AG04450 (cell line): ENCODE results near the gene MICAL3. TPM values are rescaled to one million over a fixed set of nuclear protein-coding genes. Genes with fewer than 3 reads are reported as not detected.

Experiments
- CTCF ChIA-PET: fragments of 300-600, 350-600 bp; formaldehyde crosslinking; extraction: SDS; loops from one replicate; lab custom pipeline; 2022; ENCODE audit warnings: antibody characterized with exemption, inconsistent platforms; lab: Charles Lee
- POLR2A ChIA-PET: fragments of 350-600 bp; formaldehyde crosslinking; extraction: SDS; loops from one replicate; lab custom pipeline; 2021; ENCODE audit warnings: antibody characterized with exemption, inconsistent platforms; lab: Yijun Ruan, JAX
- DNase-seq: peaks from one replicate; pipeline ENCODE4 v3.0.0-alpha.2; 2011; ENCODE audit warnings: low read depth, low spot score
- H3K27ac ChIP-seq: one replicate; pipeline ENCODE4 v1.5.1; 2012; ENCODE audit warnings: low read depth, low read length, control low read depth
- H3K27me3 ChIP-seq: one replicate; pipeline ENCODE4 v1.6.0; 2012; ENCODE audit warnings: low read length; ENCODE audit not compliant: control insufficient read depth, insufficient read depth
- H3K4me3 ChIP-seq: 2 replicates; pipeline ENCODE4 v1.5.1; 2011; ENCODE audit warnings: mild to moderate bottlenecking, low read depth, low read length, control low read depth
- H3K9me3 ChIP-seq: 2 replicates; pipeline ENCODE4 v1.5.1; 2012; ENCODE audit warnings: low read length; ENCODE audit not compliant: control insufficient read depth, insufficient read depth
- polyA plus RNA-seq: library from polyadenylated mRNA; depleted of rRNA; stranded (reverse); fragments of >200 nt; gene quantifications from 2 replicates; pipeline ENCODE4 v1.2.3, GENCODE V29; 2011
- TF ChIP-seq, protein P1 (sequence below): IDR thresholded peaks from 2 replicates; pipeline ENCODE4 v1.5.1; 2011; ENCODE audit warnings: low read depth, low read length, control low read depth, inconsistent platforms

Gene MICAL3
- polyA plus RNA-seq, 1 experiment, result 17.8 TPM

DNA sequence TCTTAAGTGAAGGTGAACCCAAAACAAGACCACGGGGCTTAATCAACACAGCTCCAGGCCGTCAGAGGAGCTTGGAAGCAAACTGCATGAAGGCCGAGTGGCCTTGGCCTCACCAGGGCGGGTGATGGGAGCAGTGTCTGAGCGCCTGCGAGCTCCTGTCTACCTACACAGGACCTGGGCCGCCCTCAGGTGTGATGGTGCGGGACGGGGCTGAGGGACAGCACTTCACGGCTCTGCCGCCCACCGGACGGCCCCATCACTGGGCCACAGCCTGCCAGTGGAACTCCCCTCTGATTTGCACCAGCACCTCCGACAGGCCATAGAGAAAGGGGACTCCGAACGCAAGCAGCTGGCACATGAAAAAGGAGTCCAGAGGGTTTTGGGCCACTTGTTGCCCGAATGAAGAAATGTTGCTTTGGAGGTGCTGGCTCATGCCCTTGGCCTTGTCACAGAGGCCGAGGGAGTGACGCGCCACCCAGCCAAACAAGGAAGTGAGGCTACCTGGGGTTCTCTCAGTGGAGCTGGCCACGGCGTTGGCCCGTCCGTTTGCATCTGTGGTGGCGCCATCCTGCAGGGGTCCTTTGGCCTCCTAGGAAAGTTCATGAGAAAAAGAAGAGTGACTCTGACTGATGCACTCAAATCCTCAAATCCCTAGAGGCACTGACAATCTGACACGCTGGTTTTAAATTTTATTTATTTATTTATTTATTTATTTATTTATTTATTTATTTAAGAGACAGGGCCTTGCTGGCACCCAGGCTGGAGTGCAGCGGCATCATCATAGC, 159.8 kb downstream of the MICAL3 start:
- TF ChIP-seq, protein P1, sequence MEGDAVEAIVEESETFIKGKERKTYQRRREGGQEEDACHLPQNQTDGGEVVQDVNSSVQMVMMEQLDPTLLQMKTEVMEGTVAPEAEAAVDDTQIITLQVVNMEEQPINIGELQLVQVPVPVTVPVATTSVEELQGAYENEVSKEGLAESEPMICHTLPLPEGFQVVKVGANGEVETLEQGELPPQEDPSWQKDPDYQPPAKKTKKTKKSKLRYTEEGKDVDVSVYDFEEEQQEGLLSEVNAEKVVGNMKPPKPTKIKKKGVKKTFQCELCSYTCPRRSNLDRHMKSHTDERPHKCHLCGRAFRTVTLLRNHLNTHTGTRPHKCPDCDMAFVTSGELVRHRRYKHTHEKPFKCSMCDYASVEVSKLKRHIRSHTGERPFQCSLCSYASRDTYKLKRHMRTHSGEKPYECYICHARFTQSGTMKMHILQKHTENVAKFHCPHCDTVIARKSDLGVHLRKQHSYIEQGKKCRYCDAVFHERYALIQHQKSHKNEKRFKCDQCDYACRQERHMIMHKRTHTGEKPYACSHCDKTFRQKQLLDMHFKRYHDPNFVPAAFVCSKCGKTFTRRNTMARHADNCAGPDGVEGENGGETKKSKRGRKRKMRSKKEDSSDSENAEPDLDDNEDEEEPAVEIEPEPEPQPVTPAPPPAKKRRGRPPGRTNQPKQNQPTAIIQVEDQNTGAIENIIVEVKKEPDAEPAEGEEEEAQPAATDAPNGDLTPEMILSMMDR, result no peak
- no peak for DNase-seq
- H3K4me3 ChIP-seq, result no peak overlapping the region
- H3K27ac ChIP-seq, result no peak overlapping the region
- H3K27me3 ChIP-seq, result no peaks in the 10 kb centered on the region
- ChIA-PET POLR2A (no interaction called here), CTCF (no interaction called here)
- no peaks in the 10 kb centered on the region for H3K9me3 ChIP-seq

DNA sequence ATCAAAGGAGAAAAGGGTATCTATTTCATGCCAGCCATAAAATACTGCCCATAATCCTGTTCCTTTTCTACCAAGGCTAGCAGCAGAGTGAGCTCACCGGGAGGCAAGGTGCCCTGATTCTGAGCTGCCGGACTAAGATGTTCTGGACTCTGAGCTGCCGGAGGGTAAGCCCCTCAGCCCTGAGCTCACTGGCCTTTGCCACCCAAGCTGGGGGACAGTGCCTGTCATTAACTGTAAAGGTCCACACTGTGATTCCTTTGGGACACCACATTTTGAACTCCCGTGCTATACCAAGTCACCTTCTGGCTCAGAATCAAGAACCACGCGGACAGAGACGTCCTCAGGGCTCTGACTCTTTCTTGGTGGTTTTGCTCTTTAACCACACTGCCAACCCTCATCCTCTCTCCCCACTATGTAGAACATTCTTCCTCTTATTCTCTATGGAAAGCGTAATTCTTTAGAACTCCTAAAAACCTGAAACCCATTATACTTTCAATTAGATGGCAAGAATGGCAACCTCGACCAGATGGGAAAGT, 161.6 kb downstream of the MICAL3 start:
- Histone ChIP-seq H3K9me3 (no peaks in the 10 kb centered on the region), H3K27ac (no peak overlapping the region), H3K4me3 (no peak overlapping the region), H3K27me3 (no peaks in the 10 kb centered on the region)
- CTCF ChIA-PET, result interaction anchor here (1.1 kb wide), 1 partner anchor 213 kb away, joined by 5 read pairs; no protein-coding TSS in a partner anchor
- POLR2A ChIA-PET, result interaction anchor here (1.0 kb wide), 1 partner anchor 13 kb away, joined by 13 read pairs; no protein-coding TSS in a partner anchor
- TF ChIP-seq, protein P1, result no peak
- no peak for DNase-seq

DNA sequence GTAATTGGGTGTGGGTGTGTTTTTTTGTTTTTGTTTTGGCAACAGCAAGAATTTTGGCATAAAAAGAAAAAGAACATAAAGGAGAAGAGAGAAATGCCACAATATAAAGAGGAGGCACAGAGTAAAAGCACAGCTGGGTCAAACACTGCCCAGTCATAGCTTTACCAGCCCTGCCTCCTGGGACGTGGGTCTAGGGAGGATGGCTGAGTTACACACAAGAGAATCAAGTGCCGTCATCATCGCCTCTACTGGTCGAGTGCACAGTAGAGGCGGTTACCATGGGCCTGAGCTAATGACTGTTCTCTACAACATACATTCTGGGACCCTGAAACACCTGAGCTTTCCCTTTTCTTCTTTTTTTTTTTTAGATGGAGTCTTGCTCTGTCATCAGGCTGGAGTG, 162.5 kb downstream of the MICAL3 start:
- no peak for DNase-seq
- ChIA-PET CTCF (interaction anchor here (1.1 kb wide), 1 partner anchor 214 kb away, joined by 5 read pairs; no protein-coding TSS in a partner anchor), POLR2A (interaction anchor here (1.0 kb wide), 1 partner anchor 14 kb away, joined by 13 read pairs; no protein-coding TSS in a partner anchor)
- H3K27me3 ChIP-seq, result no peaks in the 10 kb centered on the region
- H3K27ac ChIP-seq, result no peak overlapping the region
- no peaks in the 10 kb centered on the region for H3K9me3 ChIP-seq
- H3K4me3 ChIP-seq, result no peak overlapping the region
- TF ChIP-seq, protein P1, result no peak

DNA sequence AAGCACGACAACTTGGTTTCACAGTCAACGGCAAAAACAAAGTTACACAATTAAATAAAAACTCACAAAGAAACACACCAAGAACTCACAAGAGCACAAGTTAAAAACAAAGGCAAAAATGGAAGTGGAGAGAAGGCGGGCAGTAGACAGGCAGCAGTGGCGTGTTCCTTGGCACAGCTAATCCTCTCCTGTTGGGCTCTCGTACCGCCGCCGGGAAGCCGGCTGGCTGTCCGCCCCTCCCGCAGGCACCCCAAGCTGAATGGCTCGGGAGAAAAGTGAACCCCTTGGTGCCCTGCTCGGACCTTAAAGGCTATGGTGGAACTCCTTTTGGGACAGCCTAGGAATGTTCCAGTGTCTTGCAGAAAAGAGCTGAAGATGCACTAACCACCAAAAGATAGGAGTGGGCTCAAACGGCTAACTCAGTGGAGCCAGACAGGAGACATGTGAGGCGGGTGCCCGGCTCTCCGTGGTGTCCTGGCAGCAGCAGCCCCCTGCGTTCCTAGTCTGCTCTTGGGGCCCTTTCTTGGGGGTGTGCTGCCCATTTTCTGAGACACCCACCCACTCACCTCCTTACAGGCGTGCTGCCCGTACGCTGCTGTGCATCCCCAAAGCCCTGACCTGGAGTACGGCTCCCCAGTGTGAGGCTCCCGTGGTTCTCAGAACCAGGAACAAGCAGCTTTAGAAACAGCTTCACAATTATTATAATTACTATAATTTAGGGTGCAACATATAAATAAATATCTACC, 164.0 kb downstream of the MICAL3 start:
- no peak overlapping the region for H3K4me3 ChIP-seq
- H3K27me3 ChIP-seq, result no peaks in the 10 kb centered on the region
- TF ChIP-seq, protein P1, result no peak
- H3K27ac ChIP-seq, result no peak overlapping the region
- POLR2A ChIA-PET, result no interaction called here
- CTCF ChIA-PET, result interaction anchor here (1.4 kb wide), 1 partner anchor 30 kb away, joined by 3 read pairs; no protein-coding TSS in a partner anchor
- H3K9me3 ChIP-seq, result no peaks in the 10 kb centered on the region
- no peak for DNase-seq
